WTC11 (cell line): Measurements from ENCODE around the gene ITGA5. TPM values are rescaled to one million over a fixed set of nuclear protein-coding genes. Genes with fewer than 3 reads are reported as not detected.

Experiments
- ATAC-seq: fragments of 200-7000 bp; cut with Tn5 transposase; 2 replicates; pipeline ENCODE4 v1.10.0; 2021; ENCODE audit warnings: mild to moderate bottlenecking, moderate library complexity
- CTCF ChIA-PET: fragments of 300-600 bp; sonication (Branson Sonifier 250); formaldehyde crosslinking; loops from one replicate; lab custom pipeline; 2021; ENCODE audit warnings: antibody characterized with exemption; lab: Charles Lee
- POLR2A ChIA-PET: fragments of 350-600 bp; sonication (Branson Sonifier 250); formaldehyde crosslinking; loops from one replicate; lab custom pipeline; 2021; ENCODE audit warnings: antibody characterized with exemption; lab: Charles Lee
- DNase-seq: peaks from one replicate; pipeline ENCODE4 v3.0.0; 2021; ENCODE audit warnings: low spot score
- H3K27ac Mint-ChIP-seq: 2 replicates; pipeline ENCODE4 v1.8.0; 2021; ENCODE audit warnings: mixed read lengths
- H3K27me3 Mint-ChIP-seq: 2 replicates; pipeline ENCODE4 v1.8.0; 2021; ENCODE audit warnings: low read depth, mild to moderate bottlenecking, moderate library complexity, mixed read lengths
- H3K36me3 Mint-ChIP-seq: 2 replicates; pipeline ENCODE4 v1.8.0; 2021; ENCODE audit warnings: mixed read lengths
- H3K4me1 Mint-ChIP-seq: 2 replicates; pipeline ENCODE4 v1.8.0; 2022; ENCODE audit warnings: mixed read lengths
- H3K4me3 Mint-ChIP-seq: 2 replicates; pipeline ENCODE4 v1.8.0; 2021; ENCODE audit warnings: mild to moderate bottlenecking, moderate library complexity, mixed read lengths
- H3K9me3 Mint-ChIP-seq: 2 replicates; pipeline ENCODE4 v1.8.0; 2021; ENCODE audit warnings: mixed read lengths
- ELF4 ChIP-seq: sonication (generic); formaldehyde crosslinking; IDR thresholded peaks from 2 replicates; pipeline ENCODE4 v1.8.1; 2022; ENCODE audit warnings: low read depth, mild to moderate bottlenecking, moderate library complexity, missing genetic modification reagents
- FOXK1 ChIP-seq: sonication (generic); formaldehyde crosslinking; IDR thresholded peaks from 2 replicates; pipeline ENCODE4 v1.8.0; 2022; ENCODE audit warnings: mild to moderate bottlenecking, moderate library complexity, missing genetic modification reagents
- GABPB1 ChIP-seq: sonication (generic); formaldehyde crosslinking; IDR thresholded peaks from 2 replicates; pipeline ENCODE4 v1.8.1; 2023; ENCODE audit warnings: mild to moderate bottlenecking, missing genetic modification reagents
- KAT7 ChIP-seq: sonication (generic); formaldehyde crosslinking; IDR thresholded peaks from 2 replicates; pipeline ENCODE4 v1.8.1; 2023; ENCODE audit warnings: missing genetic modification reagents, mild to moderate bottlenecking, borderline replicate concordance
- MYBL2 ChIP-seq: sonication (generic); formaldehyde crosslinking; IDR thresholded peaks from 2 replicates; pipeline ENCODE4 v1.8.1; 2023; ENCODE audit warnings: mild to moderate bottlenecking, moderate library complexity, missing genetic modification reagents
- NFATC4 ChIP-seq: fragments of 250-450 bp; sonication (Bioruptor Pico); IDR thresholded peaks from 2 replicates; pipeline ENCODE4 v1.9.0; 2021; ENCODE audit warnings: mild to moderate bottlenecking
- NR2C2 ChIP-seq: sonication (generic); formaldehyde crosslinking; IDR thresholded peaks from 2 replicates; pipeline ENCODE4 v1.8.0; 2022; ENCODE audit warnings: mild to moderate bottlenecking, missing genetic modification reagents
- NR3C1 ChIP-seq: sonication (generic); formaldehyde crosslinking; conservative IDR thresholded peaks from 2 replicates; pipeline ENCODE4 v1.8.1; 2023; ENCODE audit warnings: low read depth, mild to moderate bottlenecking, missing genetic modification reagents
- RELA ChIP-seq: sonication (generic); formaldehyde crosslinking; IDR thresholded peaks from 2 replicates; pipeline ENCODE4 v1.8.1; 2022; ENCODE audit warnings: missing genetic modification reagents, mild to moderate bottlenecking, borderline replicate concordance
- ZNF263 ChIP-seq: sonication (generic); formaldehyde crosslinking; IDR thresholded peaks from 2 replicates; pipeline ENCODE4 v1.8.1; 2022; ENCODE audit warnings: low read depth, mild to moderate bottlenecking, moderate library complexity, missing genetic modification reagents
- ZNF317 ChIP-seq: sonication (generic); formaldehyde crosslinking; IDR thresholded peaks from 2 replicates; pipeline ENCODE4 v1.8.1; 2023; ENCODE audit warnings: low read depth, mild to moderate bottlenecking, moderate library complexity, missing genetic modification reagents, borderline replicate concordance
- total RNA-seq: library from RNA; stranded (reverse); gene quantifications from 3 replicates; pipeline ENCODE4 v1.2.3, GENCODE V29; 2021
- TF ChIP-seq, protein P1 (sequence below): sonication (generic); formaldehyde crosslinking; IDR thresholded peaks from 2 replicates; pipeline ENCODE4 v1.8.1; 2023; ENCODE audit warnings: mild to moderate bottlenecking, missing genetic modification reagents, moderate library complexity
- TF ChIP-seq, protein P2 (sequence below): fragments of 200-600 bp; IDR thresholded peaks from 2 replicates; pipeline ENCODE4 v1.8.0; 2022; ENCODE audit warnings: antibody characterized with exemption
- TF ChIP-seq, protein P3 (sequence below): sonication (generic); formaldehyde crosslinking; IDR thresholded peaks from 2 replicates; pipeline ENCODE4 v1.8.1; 2023; ENCODE audit warnings: mild to moderate bottlenecking, moderate library complexity, missing genetic modification reagents
- TF ChIP-seq, protein P4 (sequence below): sonication (generic); formaldehyde crosslinking; IDR thresholded peaks from 2 replicates; pipeline ENCODE4 v1.8.1; 2022; ENCODE audit warnings: low read depth, missing genetic modification reagents, borderline replicate concordance
- TF ChIP-seq, protein P5 (sequence below): fragments of 250-450 bp; sonication (Bioruptor Pico); conservative IDR thresholded peaks from 2 replicates; pipeline ENCODE4 v1.9.0; 2021; ENCODE audit warnings: mild to moderate bottlenecking
- TF ChIP-seq, protein P6 (sequence below): sonication (generic); formaldehyde crosslinking; IDR thresholded peaks from 2 replicates; pipeline ENCODE4 v1.8.0; 2023; ENCODE audit warnings: mild to moderate bottlenecking, missing genetic modification reagents

Gene ITGA5
- total RNA-seq, 1 experiment from 2014 or later = 21.9 TPM

DNA sequence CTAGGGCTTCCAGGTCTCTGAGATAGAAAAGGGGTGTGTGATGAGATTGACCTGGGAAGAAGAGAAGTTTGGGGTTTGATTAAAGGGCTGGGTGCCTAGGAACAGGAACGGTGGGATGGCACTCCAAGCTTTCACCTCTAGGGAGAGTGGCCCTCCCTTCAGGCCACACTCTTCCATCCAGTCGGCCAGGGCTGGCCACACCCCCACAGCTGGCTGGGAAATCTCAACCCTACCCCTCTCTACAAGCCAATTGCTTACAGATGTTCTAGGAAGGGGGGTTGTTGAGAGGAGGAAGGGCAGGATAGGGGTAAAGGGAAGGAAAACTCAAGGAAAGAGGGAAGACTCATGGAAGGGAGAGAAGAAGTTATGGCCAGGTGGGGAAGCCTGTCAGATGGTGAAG lies 6.6 kb upstream of the ITGA5 start:
- H3K36me3 Mint-ChIP-seq = no peaks in the 10 kb centered on the region
- H3K4me1 Mint-ChIP-seq = peaks cover 47% of the 10 kb centered on the region
- ChIA-PET CTCF (interaction anchor here (0.6 to 12.5 kb wide), 5 partner anchors 13 to 55 kb away, joined by 3 to 230 read pairs (median 7); no protein-coding TSS in a partner anchor), POLR2A (no interaction called here)
- ATAC-seq (peak; percentile 50), DNase-seq (no peak)
- no peak for TF ChIP-seq RELA (CRISPR knock-in tag)
- no peak for TF ChIP-seq NR2C2
- TF ChIP-seq, protein P1, sequence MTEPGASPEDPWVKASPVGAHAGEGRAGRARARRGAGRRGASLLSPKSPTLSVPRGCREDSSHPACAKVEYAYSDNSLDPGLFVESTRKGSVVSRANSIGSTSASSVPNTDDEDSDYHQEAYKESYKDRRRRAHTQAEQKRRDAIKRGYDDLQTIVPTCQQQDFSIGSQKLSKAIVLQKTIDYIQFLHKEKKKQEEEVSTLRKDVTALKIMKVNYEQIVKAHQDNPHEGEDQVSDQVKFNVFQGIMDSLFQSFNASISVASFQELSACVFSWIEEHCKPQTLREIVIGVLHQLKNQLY = no peak
- TF ChIP-seq, protein P2, sequence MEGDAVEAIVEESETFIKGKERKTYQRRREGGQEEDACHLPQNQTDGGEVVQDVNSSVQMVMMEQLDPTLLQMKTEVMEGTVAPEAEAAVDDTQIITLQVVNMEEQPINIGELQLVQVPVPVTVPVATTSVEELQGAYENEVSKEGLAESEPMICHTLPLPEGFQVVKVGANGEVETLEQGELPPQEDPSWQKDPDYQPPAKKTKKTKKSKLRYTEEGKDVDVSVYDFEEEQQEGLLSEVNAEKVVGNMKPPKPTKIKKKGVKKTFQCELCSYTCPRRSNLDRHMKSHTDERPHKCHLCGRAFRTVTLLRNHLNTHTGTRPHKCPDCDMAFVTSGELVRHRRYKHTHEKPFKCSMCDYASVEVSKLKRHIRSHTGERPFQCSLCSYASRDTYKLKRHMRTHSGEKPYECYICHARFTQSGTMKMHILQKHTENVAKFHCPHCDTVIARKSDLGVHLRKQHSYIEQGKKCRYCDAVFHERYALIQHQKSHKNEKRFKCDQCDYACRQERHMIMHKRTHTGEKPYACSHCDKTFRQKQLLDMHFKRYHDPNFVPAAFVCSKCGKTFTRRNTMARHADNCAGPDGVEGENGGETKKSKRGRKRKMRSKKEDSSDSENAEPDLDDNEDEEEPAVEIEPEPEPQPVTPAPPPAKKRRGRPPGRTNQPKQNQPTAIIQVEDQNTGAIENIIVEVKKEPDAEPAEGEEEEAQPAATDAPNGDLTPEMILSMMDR = no peak
- no peak for TF ChIP-seq NR3C1 (CRISPR knock-in tag)
- TF ChIP-seq, protein P3, sequence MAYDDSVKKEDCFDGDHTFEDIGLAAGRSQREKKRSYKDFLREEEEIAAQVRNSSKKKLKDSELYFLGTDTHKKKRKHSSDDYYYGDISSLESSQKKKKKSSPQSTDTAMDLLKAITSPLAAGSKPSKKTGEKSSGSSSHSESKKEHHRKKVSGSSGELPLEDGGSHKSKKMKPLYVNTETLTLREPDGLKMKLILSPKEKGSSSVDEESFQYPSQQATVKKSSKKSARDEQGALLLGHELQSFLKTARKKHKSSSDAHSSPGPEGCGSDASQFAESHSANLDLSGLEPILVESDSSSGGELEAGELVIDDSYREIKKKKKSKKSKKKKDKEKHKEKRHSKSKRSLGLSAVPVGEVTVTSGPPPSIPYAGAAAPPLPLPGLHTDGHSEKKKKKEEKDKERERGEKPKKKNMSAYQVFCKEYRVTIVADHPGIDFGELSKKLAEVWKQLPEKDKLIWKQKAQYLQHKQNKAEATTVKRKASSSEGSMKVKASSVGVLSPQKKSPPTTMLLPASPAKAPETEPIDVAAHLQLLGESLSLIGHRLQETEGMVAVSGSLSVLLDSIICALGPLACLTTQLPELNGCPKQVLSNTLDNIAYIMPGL (CRISPR knock-in tag) = no peak
- peaks cover 91% of the 10 kb centered on the region for H3K27me3 Mint-ChIP-seq
- no peaks in the 10 kb centered on the region for H3K9me3 Mint-ChIP-seq
- H3K4me3 Mint-ChIP-seq = no peak overlapping the region
- no peak overlapping the region for H3K27ac Mint-ChIP-seq

DNA sequence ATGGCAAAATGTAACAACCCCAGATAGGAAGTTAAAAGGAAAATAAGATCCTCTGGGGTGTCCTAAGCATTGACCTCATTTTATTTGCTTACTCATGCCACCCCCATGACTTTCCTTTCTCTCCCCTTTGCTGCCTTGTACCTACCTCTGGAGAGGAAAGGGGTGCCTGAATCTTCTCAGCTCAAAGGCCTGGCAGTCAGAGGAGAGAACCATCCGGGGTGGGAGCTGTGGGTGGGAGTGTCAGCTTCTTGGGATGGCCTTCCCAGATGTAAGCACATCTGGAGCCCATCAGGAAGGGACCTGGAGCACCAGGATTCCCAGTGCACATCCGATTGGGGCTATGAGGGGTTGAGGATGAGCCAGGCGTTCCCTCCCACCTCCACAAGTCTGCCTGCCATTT lies 5.2 kb upstream of the ITGA5 start:
- ChIA-PET CTCF (interaction anchor here (1.5 to 12.5 kb wide), 4 partner anchors 12 to 54 kb away, joined by 4 to 230 read pairs (median 11); no protein-coding TSS in a partner anchor), POLR2A (no interaction called here)
- peaks cover 91% of the 10 kb centered on the region for H3K27me3 Mint-ChIP-seq
- no peaks in the 10 kb centered on the region for H3K9me3 Mint-ChIP-seq
- H3K4me1 Mint-ChIP-seq = peaks cover 52% of the 10 kb centered on the region
- H3K27ac Mint-ChIP-seq = no peak overlapping the region
- H3K36me3 Mint-ChIP-seq = no peaks in the 10 kb centered on the region
- DNase-seq = no peak
- H3K4me3 Mint-ChIP-seq = no peak overlapping the region
- ATAC-seq = no peak
- TF ChIP-seq KAT7 (no peak), FOXK1 (CRISPR knock-in tag) (no peak), NR2C2 (no peak), MYBL2 (no peak), ZNF263 (no peak), ELF4 (CRISPR knock-in tag) (no peak), GABPB1 (CRISPR knock-in tag) (no peak), NFATC4 (CRISPR knock-in tag) (no peak), ZNF317 (CRISPR knock-in tag) (no peak)
- TF ChIP-seq, protein P3 (CRISPR knock-in tag) = no peak
- TF ChIP-seq, protein P4, sequence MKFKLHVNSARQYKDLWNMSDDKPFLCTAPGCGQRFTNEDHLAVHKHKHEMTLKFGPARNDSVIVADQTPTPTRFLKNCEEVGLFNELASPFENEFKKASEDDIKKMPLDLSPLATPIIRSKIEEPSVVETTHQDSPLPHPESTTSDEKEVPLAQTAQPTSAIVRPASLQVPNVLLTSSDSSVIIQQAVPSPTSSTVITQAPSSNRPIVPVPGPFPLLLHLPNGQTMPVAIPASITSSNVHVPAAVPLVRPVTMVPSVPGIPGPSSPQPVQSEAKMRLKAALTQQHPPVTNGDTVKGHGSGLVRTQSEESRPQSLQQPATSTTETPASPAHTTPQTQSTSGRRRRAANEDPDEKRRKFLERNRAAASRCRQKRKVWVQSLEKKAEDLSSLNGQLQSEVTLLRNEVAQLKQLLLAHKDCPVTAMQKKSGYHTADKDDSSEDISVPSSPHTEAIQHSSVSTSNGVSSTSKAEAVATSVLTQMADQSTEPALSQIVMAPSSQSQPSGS (CRISPR knock-in tag) = no peak
- TF ChIP-seq, protein P5, sequence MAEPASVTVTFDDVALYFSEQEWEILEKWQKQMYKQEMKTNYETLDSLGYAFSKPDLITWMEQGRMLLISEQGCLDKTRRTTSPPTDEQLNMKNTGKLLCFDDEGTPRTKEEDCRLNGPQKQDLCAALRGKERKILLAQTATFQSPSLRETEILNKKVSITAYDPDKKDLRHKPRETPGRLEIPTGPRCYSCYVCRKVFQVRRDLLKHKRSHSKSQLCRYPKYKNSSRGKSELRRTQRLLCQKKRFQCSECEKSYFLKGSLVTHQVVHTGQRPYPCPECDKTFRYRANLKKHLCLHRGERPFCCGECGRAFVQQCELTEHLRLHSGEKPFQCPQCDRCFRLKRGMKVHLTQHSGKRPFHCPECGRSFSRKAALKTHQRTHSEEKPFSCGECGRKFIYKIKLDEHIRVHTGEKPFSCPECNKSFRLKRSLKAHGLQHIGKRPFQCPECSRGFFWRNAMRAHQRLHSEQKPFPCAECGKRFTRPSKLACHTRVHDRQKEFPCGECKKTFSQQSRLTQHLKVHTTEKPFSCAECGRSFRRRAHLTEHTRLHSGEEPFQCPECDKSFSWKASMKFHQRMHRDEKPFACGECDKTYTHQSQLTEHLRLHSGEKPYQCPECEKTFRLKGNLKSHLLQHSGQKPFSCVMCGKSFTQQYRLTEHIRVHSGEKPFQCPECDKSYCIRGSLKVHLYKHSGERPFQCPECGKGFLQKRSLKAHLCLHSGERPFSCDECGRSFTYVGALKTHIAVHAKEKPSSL (CRISPR knock-in tag) = no peak
- TF ChIP-seq, protein P6, sequence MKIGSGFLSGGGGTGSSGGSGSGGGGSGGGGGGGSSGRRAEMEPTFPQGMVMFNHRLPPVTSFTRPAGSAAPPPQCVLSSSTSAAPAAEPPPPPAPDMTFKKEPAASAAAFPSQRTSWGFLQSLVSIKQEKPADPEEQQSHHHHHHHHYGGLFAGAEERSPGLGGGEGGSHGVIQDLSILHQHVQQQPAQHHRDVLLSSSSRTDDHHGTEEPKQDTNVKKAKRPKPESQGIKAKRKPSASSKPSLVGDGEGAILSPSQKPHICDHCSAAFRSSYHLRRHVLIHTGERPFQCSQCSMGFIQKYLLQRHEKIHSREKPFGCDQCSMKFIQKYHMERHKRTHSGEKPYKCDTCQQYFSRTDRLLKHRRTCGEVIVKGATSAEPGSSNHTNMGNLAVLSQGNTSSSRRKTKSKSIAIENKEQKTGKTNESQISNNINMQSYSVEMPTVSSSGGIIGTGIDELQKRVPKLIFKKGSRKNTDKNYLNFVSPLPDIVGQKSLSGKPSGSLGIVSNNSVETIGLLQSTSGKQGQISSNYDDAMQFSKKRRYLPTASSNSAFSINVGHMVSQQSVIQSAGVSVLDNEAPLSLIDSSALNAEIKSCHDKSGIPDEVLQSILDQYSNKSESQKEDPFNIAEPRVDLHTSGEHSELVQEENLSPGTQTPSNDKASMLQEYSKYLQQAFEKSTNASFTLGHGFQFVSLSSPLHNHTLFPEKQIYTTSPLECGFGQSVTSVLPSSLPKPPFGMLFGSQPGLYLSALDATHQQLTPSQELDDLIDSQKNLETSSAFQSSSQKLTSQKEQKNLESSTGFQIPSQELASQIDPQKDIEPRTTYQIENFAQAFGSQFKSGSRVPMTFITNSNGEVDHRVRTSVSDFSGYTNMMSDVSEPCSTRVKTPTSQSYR = no peak
